ENCODE results near the gene MUC4.

- TF ChIP-seq SMC3 (conservative IDR thresholded peaks at IDR 0.05; ENCODE audit: poor library complexity), result no peak
- TF ChIP-seq CTCF (IDR thresholded peaks at IDR 0.05; ENCODE audit: poor library complexity, severe bottlenecking), result no peak
- TF ChIP-seq EZH2 (IDR thresholded peaks at IDR 0.05; ENCODE audit: borderline replicate concordance, insufficient read depth, low read length, poor library complexity, severe bottlenecking), result no peak
- no peak for TF ChIP-seq EP300 (conservative IDR thresholded peaks at IDR 0.05; ENCODE audit: poor library complexity, severe bottlenecking)
- no peak for TF ChIP-seq TAF1 (IDR thresholded peaks at IDR 0.05; ENCODE audit: low read depth)
- no peak for TF ChIP-seq MXI1 (conservative IDR thresholded peaks at IDR 0.05; ENCODE audit: poor library complexity, severe bottlenecking)
Observed at GRCh38 chr3:195820186-195820585, 8.5 kb upstream of the MUC4 start.
